GM12873 (cell line): Measurements from ENCODE around the gene HP.
"Not testable (repeated sequence)": the region's sequence is repeated elsewhere in the genome, so short reads cannot be mapped to it uniquely, and the experiment has no call there.

Experiments used
- CTCF ChIP-seq: IDR thresholded peaks from 2 replicates; pipeline ENCODE4 v1.5.1; 2012; ENCODE audit warnings: low read depth, mild to moderate bottlenecking, moderate library complexity, low read length, control low read depth; ENCODE audit not compliant: insufficient read depth; ENCODE audit errors: missing control alignments

The HP gene

GRCh38 chr16:72054254-72054847 is at the start of gene HP:
Gene HP (plus strand): TSS chr16:72054505. CDS start chr16:72054653, 148 bp downstream.
- TF ChIP-seq CTCF: not testable (repeated sequence)

- TF ChIP-seq CTCF: no peak
These were observed 45.7 kb upstream of the HP start, which contains the start of gene DHODH for GRCh38 chr16:72008424-72009216. Gene DHODH (plus strand): TSS chr16:72008744. CDS start chr16:72008765, 21 bp downstream.

GRCh38 chr16:72009779-72010178 is 44.5 kb upstream of the HP start:
- no peak for TF ChIP-seq CTCF

GRCh38 chr16:72012607-72013006 is 41.7 kb upstream of the HP start:
- no peak for TF ChIP-seq CTCF

GRCh38 chr16:72013389-72013788 is 40.9 kb upstream of the HP start:
- TF ChIP-seq CTCF: no peak

GRCh38 chr16:72013888-72014581 is 40.3 kb upstream of the HP start:
- no peak for TF ChIP-seq CTCF

GRCh38 chr16:72014675-72015074 is 39.6 kb upstream of the HP start:
- no peak for TF ChIP-seq CTCF
